22Rv1 (cell line): ENCODE data around the gene LRRC55.

ENCODE experiments used
- ZFX ChIP-seq: fragments of 450-650 bp; IDR thresholded peaks from 2 replicates; pipeline ENCODE4 v1.6.1; 2017; ENCODE audit warnings: antibody characterized with exemption, borderline replicate concordance
- TF ChIP-seq, protein P1 (sequence below): fragments of 450-650 bp; IDR thresholded peaks from 2 replicates; pipeline ENCODE4 v1.5.1; 2017; ENCODE audit warnings: mild to moderate bottlenecking

DNA sequence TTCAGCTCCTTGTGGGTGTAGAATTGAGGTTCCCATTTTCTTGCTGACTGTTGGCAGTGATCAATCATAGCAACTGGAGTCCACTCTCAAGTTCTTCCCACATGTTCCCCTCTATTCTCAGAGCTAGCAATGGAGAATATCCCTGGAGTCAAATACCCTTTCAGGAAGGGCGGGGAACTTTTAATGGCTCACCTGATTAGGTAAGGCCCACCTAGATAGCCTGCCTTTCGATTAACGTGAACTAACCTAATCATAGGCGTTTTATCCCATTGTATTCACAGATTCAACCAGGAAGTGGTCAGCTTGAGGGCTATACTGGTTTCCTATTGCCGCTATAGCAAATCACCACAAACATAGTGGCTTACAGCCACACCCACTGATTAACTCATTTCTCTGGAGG lies 7.1 kb upstream of the LRRC55 start:
- TF ChIP-seq, protein P1, sequence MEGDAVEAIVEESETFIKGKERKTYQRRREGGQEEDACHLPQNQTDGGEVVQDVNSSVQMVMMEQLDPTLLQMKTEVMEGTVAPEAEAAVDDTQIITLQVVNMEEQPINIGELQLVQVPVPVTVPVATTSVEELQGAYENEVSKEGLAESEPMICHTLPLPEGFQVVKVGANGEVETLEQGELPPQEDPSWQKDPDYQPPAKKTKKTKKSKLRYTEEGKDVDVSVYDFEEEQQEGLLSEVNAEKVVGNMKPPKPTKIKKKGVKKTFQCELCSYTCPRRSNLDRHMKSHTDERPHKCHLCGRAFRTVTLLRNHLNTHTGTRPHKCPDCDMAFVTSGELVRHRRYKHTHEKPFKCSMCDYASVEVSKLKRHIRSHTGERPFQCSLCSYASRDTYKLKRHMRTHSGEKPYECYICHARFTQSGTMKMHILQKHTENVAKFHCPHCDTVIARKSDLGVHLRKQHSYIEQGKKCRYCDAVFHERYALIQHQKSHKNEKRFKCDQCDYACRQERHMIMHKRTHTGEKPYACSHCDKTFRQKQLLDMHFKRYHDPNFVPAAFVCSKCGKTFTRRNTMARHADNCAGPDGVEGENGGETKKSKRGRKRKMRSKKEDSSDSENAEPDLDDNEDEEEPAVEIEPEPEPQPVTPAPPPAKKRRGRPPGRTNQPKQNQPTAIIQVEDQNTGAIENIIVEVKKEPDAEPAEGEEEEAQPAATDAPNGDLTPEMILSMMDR: no peak
- TF ChIP-seq ZFX: no peak
